LNCAP (cell line): ENCODE results near the gene PTDSS2.

Experiments
- CTCF ChIP-seq: fragments of 450-650 bp; IDR thresholded peaks from 2 replicates; pipeline ENCODE4 v1.5.1; 2017; ENCODE audit warnings: mild to moderate bottlenecking

Gene PTDSS2

GRCh38 chr11:477052-477715 lies 27.1 kb downstream of the PTDSS2 start:
- TF ChIP-seq CTCF, result no peak

GRCh38 chr11:479311-479710 lies 29.2 kb downstream of the PTDSS2 start:
- no peak for TF ChIP-seq CTCF

- TF ChIP-seq CTCF, result no peak
These were observed 34.5 kb downstream of the PTDSS2 start for GRCh38 chr11:484616-485015.

GRCh38 chr11:486189-486588 lies 36.1 kb downstream of the PTDSS2 start:
- TF ChIP-seq CTCF, result no peak

DNA sequence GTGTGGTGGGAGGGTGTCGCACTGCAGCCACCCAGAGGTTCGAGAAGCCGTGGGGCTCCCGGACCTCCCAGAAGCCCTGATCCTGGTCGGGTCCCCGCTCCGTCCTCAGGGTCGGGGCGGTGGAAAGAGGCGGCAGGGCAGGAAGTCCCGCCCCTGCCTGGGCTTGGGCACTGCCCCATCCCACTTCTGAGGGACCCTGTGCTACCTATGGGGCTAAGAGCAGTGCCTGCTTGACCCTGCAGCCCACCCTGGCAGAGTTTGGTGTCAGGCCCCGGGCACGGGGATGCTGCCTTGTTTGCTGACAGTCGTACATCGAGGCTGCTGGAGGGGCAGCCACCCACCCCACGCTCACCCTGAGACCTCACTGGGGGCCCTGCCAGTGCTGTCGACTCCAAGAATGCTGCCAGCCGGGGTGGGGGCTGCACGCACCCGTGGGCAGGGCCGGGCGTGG lies 37.5 kb downstream of the PTDSS2 start:
- TF ChIP-seq CTCF, result no peak

DNA sequence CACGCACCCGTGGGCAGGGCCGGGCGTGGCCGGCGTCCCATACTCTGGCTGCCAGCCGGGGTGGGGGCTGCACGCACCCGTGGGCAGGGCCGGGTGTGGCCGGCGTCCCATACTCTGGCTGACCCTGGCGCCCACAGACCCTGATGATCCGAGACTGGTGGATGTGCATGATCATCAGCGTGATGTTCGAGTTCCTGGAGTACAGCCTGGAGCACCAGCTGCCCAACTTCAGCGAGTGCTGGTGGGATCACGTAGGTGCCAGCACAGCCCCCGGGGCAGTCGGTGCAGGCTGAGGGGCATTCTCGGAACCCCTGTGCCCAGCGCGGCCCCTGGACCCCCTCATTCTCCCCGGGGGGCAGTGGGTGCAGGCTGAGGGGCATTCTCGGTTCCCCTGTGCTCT lies 38.0 kb downstream of the PTDSS2 start:
- TF ChIP-seq CTCF, result no peak

DNA sequence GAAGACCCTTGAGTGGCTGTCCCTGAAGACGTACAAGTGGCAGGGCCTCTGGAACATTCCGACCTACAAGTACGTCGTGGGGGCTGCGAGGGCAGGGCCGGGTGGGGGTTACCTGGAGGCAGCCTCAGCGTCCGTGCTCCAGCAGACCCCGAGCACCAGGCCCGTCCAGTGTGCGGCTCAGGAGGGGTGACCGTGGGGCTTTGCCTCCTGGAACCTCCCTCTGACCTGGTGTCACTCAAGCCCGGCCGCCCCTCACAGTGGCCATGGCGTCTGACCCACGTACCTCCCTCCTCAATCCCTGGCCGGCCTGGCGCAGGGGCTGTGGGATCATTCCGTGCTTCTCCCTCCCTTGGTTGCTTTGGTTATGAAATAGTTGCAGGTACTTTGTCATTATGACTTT lies 38.5 kb downstream of the PTDSS2 start:
- TF ChIP-seq CTCF, result no peak

DNA sequence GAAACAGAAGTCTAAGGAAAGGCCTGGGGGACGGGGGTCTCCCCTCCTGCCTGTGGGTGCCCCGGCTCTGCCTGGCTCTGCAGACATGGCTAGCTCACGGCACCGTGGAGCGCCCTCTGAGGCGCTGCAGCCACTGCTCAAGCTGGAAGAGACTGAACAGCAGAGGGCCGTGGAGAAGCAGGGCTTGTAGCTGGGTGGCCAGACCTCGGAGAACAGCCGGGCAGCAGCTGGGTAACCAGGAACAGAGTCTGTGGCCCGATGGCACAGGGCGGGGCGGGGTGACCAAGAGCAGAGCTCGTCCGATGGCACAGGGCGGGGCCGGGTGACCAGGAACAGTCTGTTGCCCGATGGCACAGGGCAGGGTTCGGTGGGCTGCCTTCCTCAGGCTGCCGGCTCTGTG lies 38.9 kb downstream of the PTDSS2 start:
- TF ChIP-seq CTCF, result no peak
